ENCODE data around the gene SRRM4.

DNA sequence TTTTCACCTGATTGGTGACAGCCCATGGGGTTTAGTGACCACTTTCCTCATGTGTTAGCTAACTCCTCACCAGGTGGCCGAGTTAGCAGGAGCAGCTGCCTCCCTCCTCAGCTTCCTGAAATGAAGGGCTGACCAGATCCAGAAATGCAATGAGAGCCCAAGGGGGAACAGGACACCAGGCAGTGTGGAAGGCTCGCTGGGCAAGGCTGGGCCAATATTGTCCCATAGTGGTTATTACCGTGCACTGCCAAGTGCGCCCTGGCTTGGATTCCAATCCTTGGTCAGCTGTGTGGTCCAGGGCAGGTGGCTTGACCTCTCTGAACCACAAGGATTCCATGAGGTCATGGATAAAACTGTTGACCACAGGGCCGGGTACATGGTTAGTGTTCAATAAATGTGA, 193.7 kb downstream of the SRRM4 start:
- TF ChIP-seq POLR2A (IDR thresholded peaks at IDR 0.05): no peak
- TF ChIP-seq, protein P1, sequence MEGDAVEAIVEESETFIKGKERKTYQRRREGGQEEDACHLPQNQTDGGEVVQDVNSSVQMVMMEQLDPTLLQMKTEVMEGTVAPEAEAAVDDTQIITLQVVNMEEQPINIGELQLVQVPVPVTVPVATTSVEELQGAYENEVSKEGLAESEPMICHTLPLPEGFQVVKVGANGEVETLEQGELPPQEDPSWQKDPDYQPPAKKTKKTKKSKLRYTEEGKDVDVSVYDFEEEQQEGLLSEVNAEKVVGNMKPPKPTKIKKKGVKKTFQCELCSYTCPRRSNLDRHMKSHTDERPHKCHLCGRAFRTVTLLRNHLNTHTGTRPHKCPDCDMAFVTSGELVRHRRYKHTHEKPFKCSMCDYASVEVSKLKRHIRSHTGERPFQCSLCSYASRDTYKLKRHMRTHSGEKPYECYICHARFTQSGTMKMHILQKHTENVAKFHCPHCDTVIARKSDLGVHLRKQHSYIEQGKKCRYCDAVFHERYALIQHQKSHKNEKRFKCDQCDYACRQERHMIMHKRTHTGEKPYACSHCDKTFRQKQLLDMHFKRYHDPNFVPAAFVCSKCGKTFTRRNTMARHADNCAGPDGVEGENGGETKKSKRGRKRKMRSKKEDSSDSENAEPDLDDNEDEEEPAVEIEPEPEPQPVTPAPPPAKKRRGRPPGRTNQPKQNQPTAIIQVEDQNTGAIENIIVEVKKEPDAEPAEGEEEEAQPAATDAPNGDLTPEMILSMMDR (IDR thresholded peaks at IDR 0.05): no peak
